PC-9 (cell line): ENCODE measurements around the gene GRIN2A. TPM values are rescaled to one million over a fixed set of nuclear protein-coding genes. Genes with fewer than 3 reads are reported as not detected.

ENCODE experiments used
- BruUV-seq: library from RNA; stranded (reverse); fragments of 400-500 nt; replicated peaks from 2 replicates; lab custom pipeline; 2021; lab: Mats Ljungman, UMichigan
- CTCF ChIA-PET: fragments of 300-600 bp; sonication (Branson Sonifier 250); formaldehyde crosslinking; loops from one replicate; lab custom pipeline; 2022; ENCODE audit warnings: antibody characterized with exemption; lab: Charles Lee
- POLR2A ChIA-PET: fragments of 300-600 bp; sonication (Branson Sonifier 250); formaldehyde crosslinking; loops from one replicate; lab custom pipeline; 2022; ENCODE audit warnings: antibody characterized with exemption; ENCODE audit not compliant: unreplicated experiment; lab: Charles Lee
- DNase-seq, 2 experiments: peaks; one replicate each; pipeline versions ENCODE4 v3.0.0 to v3.0.0-alpha.2; 2015 to 2022; ENCODE audit warnings: mixed read lengths in 1 of 2
- H2AFZ ChIP-seq: fragments of 200-600 bp; sonication (generic); 2 replicates; pipeline ENCODE4 v1.8.1; 2017; ENCODE audit warnings: antibody characterized with exemption
- H3F3A ChIP-seq: fragments of 200-600 bp; sonication (generic); 2 replicates; pipeline ENCODE4 v1.8.1; 2017; ENCODE audit warnings: antibody characterized with exemption, mild to moderate bottlenecking, low read depth; ENCODE audit not compliant: insufficient read depth
- H3K27ac ChIP-seq: fragments of 200-600 bp; sonication (generic); 2 replicates; pipeline ENCODE4 v1.6.1; 2016; ENCODE audit warnings: mixed run types
- H3K27me3 ChIP-seq: fragments of 200-600 bp; sonication (generic); 2 replicates; pipeline ENCODE4 v1.6.1; 2016; ENCODE audit warnings: low read depth, mixed run types; ENCODE audit not compliant: insufficient read depth
- H3K36me3 ChIP-seq: fragments of 200-600 bp; sonication (generic); 2 replicates; pipeline ENCODE4 v1.6.1; 2016; ENCODE audit warnings: low read depth, mixed run types
- H3K4me1 ChIP-seq: fragments of 200-600 bp; sonication (generic); replicated peaks from 2 replicates; pipeline ENCODE4 v1.6.1; 2016; ENCODE audit warnings: mixed run types; ENCODE audit not compliant: insufficient read depth
- H3K4me2 ChIP-seq: fragments of 200-600 bp; sonication (generic); 2 replicates; pipeline ENCODE4 v1.6.1; 2017; ENCODE audit warnings: mixed run types
- H3K4me3 ChIP-seq: fragments of 200-600 bp; sonication (generic); 2 replicates; pipeline ENCODE4 v1.6.1; 2016; ENCODE audit warnings: mixed run types
- H3K79me2 ChIP-seq: fragments of 200-600 bp; sonication (generic); 2 replicates; pipeline ENCODE4 v1.6.1; 2017; ENCODE audit warnings: low read depth, mixed run types
- H3K9me2 ChIP-seq: fragments of 200-600 bp; sonication (generic); 2 replicates; pipeline ENCODE4 v1.8.1; 2017; ENCODE audit warnings: mild to moderate bottlenecking; ENCODE audit not compliant: insufficient read depth
- H3K9me3 ChIP-seq: fragments of 200-600 bp; sonication (generic); 2 replicates; pipeline ENCODE4 v1.8.1; 2016; ENCODE audit warnings: low read depth; ENCODE audit not compliant: insufficient read depth
- H4K20me1 ChIP-seq: fragments of 200-600 bp; sonication (generic); 2 replicates; pipeline ENCODE4 v1.8.1; 2017; ENCODE audit not compliant: insufficient read depth
- EZH2 ChIP-seq: fragments of 200-600 bp; sonication (generic); IDR thresholded peaks from 2 replicates; pipeline ENCODE4 v1.8.0; 2017; ENCODE audit warnings: antibody characterized with exemption, low read depth
- intact Hi-C: fragments of 100-400 bp; cut with micrococcal nuclease; formaldehyde crosslinking; loops from one replicate; pipeline ENCODE4 v1.10.0; 2022; ENCODE audit not compliant: unreplicated experiment
- total RNA-seq: library from RNA; stranded (reverse); gene quantifications from 2 replicates; pipeline ENCODE4 v1.2.3, GENCODE V29; 2021
- TF ChIP-seq, protein P1 (sequence below): fragments of 200-600 bp; sonication (generic); conservative IDR thresholded peaks from 2 replicates; pipeline ENCODE4 v1.6.1; 2017; ENCODE audit warnings: mixed run types, antibody characterized with exemption, mild to moderate bottlenecking, moderate library complexity

The GRIN2A gene
- total RNA-seq, 1 experiment from 2014 or later = not detected

DNA sequence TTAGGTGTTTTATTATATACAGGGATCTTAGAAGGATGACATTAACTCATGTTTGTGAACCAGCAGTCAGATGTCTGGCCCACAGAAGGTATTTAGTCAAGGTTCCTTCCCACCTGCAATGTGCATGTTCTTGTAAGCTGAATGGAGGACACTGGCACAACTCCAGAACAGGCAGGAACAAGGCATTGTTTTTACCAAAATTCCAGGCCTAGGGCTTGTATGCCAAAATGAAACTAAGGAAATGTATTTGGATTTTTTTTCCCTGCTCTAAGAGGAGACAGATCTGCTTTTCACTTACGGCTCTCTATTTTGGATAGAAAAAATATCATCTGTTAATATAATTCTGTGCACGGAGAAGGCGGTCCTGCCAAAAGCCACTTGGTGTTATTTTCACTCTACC is 312.5 kb downstream of the GRIN2A start:
- H3K27me3 ChIP-seq = no peaks in the 10 kb centered on the region
- no peaks in the 10 kb centered on the region for H3K4me1 ChIP-seq
- CTCF ChIA-PET = no interaction called here
- no peak overlapping the region for H3K27ac ChIP-seq
- H3K9me3 ChIP-seq = no peaks in the 10 kb centered on the region
- H3K36me3 ChIP-seq = no peaks in the 10 kb centered on the region
- POLR2A ChIA-PET = no interaction called here
- BruUV-seq = no TSS peak
- intact Hi-C loops = no loop called here
- no peaks in the 10 kb centered on the region for H3F3A ChIP-seq
- no peak for DNase-seq
- H3K4me2 ChIP-seq = no peak overlapping the region
- no peaks in the 10 kb centered on the region for H4K20me1 ChIP-seq
- no peak for TF ChIP-seq EZH2
- TF ChIP-seq, protein P1, sequence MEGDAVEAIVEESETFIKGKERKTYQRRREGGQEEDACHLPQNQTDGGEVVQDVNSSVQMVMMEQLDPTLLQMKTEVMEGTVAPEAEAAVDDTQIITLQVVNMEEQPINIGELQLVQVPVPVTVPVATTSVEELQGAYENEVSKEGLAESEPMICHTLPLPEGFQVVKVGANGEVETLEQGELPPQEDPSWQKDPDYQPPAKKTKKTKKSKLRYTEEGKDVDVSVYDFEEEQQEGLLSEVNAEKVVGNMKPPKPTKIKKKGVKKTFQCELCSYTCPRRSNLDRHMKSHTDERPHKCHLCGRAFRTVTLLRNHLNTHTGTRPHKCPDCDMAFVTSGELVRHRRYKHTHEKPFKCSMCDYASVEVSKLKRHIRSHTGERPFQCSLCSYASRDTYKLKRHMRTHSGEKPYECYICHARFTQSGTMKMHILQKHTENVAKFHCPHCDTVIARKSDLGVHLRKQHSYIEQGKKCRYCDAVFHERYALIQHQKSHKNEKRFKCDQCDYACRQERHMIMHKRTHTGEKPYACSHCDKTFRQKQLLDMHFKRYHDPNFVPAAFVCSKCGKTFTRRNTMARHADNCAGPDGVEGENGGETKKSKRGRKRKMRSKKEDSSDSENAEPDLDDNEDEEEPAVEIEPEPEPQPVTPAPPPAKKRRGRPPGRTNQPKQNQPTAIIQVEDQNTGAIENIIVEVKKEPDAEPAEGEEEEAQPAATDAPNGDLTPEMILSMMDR = no peak
- H3K79me2 ChIP-seq = no peaks in the 10 kb centered on the region
- H3K9me2 ChIP-seq = no peaks in the 10 kb centered on the region
- H2AFZ ChIP-seq = no peak overlapping the region
- H3K4me3 ChIP-seq = no peak overlapping the region

DNA sequence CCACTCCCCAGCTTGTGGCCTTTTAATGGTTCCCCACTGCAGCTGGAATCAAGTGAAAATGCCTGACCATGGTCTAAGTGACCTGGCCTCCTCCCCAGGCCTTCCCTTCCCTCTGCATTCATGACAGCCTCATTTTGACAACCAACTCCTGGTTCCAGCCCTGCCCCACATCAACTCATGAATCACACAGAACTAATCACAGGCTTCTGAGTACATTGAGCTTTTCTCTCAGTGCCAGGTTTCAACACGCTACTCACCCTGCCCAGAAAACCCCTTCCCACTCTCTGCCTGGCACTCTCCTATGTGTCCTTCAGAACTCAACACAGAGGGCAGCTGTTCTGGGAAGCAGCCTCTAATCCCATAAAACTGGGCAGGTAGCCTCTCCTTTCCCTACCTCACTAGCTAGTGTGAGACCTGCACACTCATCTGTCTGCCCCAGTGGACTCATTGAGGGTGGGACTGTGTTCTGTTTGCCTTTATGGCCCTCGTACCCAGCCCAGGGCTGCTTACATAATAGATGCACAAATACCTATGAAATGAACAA is 313.6 kb downstream of the GRIN2A start:
- H3K4me1 ChIP-seq = no peaks in the 10 kb centered on the region
- no TSS peak for BruUV-seq
- TF ChIP-seq, protein P1 = no peak
- TF ChIP-seq EZH2 = no peak
- no peak overlapping the region for H2AFZ ChIP-seq
- no peaks in the 10 kb centered on the region for H3F3A ChIP-seq
- CTCF ChIA-PET = no interaction called here
- H3K36me3 ChIP-seq = no peaks in the 10 kb centered on the region
- DNase-seq = no peak
- no peaks in the 10 kb centered on the region for H3K79me2 ChIP-seq
- H3K4me3 ChIP-seq = no peak overlapping the region
- no peaks in the 10 kb centered on the region for H3K9me3 ChIP-seq
- no peak overlapping the region for H3K4me2 ChIP-seq
- POLR2A ChIA-PET = no interaction called here
- intact Hi-C loops = no loop called here
- no peaks in the 10 kb centered on the region for H3K27me3 ChIP-seq
- H3K27ac ChIP-seq = no peak overlapping the region
- no peaks in the 10 kb centered on the region for H4K20me1 ChIP-seq
- H3K9me2 ChIP-seq = no peaks in the 10 kb centered on the region

DNA sequence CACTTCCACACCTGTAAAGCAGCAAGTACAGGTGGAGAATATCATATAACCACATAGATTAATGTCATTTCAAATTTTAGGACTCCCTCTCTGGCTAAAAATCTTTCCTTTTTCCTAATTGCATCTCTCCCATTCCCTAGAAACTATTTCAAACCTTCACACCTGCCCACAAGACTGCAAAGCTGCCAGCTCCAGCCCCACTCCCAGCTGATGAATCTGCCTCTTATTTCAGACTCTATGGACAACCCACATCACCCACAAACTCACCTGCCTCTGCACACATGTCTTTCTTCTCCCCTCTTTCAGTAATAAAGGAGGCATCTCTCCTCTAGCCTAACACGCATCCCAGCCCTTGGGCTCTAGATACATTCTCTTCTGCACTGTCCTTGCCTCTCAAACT is 315.1 kb downstream of the GRIN2A start:
- no peak for DNase-seq
- Histone ChIP-seq H3K4me2 (no peak overlapping the region), H3K36me3 (no peaks in the 10 kb centered on the region), H2AFZ (no peak overlapping the region), H3K9me2 (no peaks in the 10 kb centered on the region), H3K79me2 (no peaks in the 10 kb centered on the region), H3K27me3 (peaks cover 8% of the 10 kb centered on the region; the same call in 1 of the 2 replicates), H4K20me1 (no peaks in the 10 kb centered on the region), H3K4me3 (no peak overlapping the region), H3K27ac (no peak overlapping the region), H3K9me3 (no peaks in the 10 kb centered on the region), H3K4me1 (no peaks in the 10 kb centered on the region), H3F3A (no peaks in the 10 kb centered on the region)
- POLR2A ChIA-PET = no interaction called here
- no peak for TF ChIP-seq EZH2
- TF ChIP-seq, protein P1 = no peak
- BruUV-seq = no TSS peak
- intact Hi-C loops = no loop called here
- CTCF ChIA-PET = no interaction called here
